Measurements from ENCODE around the gene DNAH7.

DNAH7 gene

DNA sequence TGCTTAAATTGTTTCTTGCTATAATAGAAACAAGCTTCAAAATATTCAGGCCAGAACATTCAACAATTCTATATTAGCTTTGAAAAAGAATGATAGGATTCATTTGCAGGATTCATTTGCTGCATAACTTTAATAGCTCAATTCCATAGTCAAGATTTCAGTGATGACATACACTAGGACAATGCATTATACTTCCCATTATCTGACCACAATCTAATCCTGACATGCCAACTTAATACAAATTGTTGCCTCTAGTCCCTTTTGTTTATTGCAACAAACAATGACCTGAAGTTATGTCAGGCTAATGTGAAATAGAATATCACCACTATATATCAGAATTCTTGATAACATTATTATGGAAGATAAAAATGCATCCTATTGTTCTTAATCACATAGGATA is 169.4 kb downstream of the DNAH7 start:
- FAIRE-seq, result no peak
- DNase-seq (ENCODE audit: insufficient read length), result no peak
- TF ChIP-seq POLR2AphosphoS5 (IDR thresholded peaks at IDR 0.05; ENCODE audit: low read depth, low read length) (no peak), TAF1 (IDR thresholded peaks at IDR 0.05; ENCODE audit: borderline replicate concordance, low read depth, low read length) (no peak), POLR2A (IDR thresholded peaks at IDR 0.05; ENCODE audit: low read depth, low read length) (no peak)

DNA sequence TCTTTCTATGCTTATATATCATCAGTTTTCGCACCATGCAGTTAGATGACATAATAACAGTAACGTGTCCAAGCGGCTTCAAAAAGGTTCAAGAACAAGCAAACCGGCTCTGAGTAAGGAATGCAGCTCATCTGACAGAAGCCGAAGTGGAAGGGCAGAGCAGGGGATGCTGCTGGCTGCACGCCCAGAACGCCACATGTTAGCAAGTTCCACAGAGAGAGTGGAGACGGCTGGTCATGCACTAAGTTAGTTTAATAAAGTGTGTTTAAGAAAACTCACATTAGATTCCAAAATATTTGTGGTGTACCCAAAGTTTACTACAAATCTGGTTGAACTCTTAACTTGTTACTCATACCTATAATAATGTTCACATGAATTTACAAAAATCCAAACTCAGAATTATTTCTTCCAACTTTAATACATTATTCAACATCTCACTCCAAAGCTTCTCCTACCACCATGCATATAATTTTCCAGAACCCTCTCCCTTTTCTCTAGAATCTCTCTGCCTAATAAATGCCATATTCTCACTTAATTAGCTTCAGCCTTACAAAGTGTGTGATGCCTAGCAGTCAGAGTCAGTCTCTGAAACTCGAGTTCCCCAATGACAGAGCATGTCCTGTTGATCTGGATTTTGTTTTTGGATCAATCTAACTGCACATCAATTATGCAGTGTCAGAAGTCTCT is 170.0 kb downstream of the DNAH7 start:
- no peak for FAIRE-seq
- TF ChIP-seq POLR2A (IDR thresholded peaks at IDR 0.05; ENCODE audit: low read depth, low read length) (no peak), POLR2AphosphoS5 (IDR thresholded peaks at IDR 0.05; ENCODE audit: low read depth, low read length) (no peak), TAF1 (IDR thresholded peaks at IDR 0.05; ENCODE audit: borderline replicate concordance, low read depth, low read length) (no peak)
- no peak for DNase-seq (ENCODE audit: insufficient read length)

DNA sequence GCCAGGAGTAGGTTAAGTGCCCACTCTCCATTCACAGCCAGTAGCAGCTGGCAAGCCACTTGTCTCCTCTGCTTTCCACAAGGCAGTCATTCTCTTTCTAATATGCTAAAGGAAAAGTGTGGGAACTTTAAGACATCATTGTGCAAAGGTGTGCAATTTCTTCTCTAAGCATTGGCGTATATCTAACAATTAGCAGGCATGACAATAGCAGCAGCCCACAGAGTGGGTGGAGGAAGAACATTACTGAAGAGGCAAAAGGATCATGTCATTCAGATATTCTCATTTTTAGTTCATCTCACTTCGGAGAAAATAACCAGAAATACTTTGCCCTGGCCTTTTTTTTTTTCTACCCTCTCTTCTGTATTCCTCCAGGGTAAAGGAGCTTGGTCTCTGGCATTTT is 177.6 kb downstream of the DNAH7 start:
- no peak for FAIRE-seq
- TF ChIP-seq POLR2A (IDR thresholded peaks at IDR 0.05; ENCODE audit: low read depth, low read length), result no peak
- no peak for TF ChIP-seq POLR2AphosphoS5 (IDR thresholded peaks at IDR 0.05; ENCODE audit: low read depth, low read length)
- TF ChIP-seq TAF1 (IDR thresholded peaks at IDR 0.05; ENCODE audit: borderline replicate concordance, low read depth, low read length), result no peak
- no peak for DNase-seq (ENCODE audit: insufficient read length)

DNA sequence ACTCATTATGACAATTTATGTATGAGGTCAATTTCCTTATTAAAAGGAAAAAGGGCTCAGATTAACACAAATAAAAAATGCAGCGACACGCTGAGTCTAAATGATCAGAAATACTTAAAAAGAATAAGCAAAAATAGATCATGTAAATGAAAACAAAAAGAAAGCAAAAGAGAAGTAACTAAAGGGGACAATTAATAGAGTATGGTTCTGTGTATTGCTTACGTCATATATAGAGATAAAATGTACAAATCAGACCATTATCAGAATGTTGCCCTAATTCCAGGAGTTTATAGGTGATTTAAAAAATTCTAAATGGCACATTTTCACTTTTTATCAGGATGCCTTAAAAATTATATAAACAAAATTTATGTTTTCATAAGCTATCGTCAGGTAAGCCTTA is 189.5 kb downstream of the DNAH7 start:
- TF ChIP-seq POLR2A (IDR thresholded peaks at IDR 0.05; ENCODE audit: low read depth, low read length), result no peak
- TF ChIP-seq TAF1 (IDR thresholded peaks at IDR 0.05; ENCODE audit: borderline replicate concordance, low read depth, low read length), result no peak
- TF ChIP-seq POLR2AphosphoS5 (IDR thresholded peaks at IDR 0.05; ENCODE audit: low read depth, low read length), result no peak
- no peak for DNase-seq (ENCODE audit: insufficient read length)
- no peak for FAIRE-seq

DNA sequence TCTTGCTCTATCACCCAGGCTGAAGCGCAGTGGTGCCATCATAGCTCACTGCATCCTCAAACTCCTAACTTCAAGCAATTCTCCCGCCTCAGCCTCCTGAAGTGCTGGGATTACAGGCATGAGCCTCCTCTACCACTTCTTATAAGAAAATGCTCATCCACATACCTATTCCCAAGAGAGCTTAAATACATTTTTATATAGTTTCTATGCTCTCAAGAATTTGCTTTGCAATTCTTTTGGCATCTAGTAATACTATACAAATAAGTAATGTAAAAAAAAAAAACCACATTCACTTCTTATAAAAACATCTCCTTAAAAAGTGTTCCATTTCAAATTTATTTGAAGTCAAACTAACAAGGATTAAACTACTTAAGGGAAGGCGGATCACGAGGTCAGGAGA is 197.3 kb downstream of the DNAH7 start:
- TF ChIP-seq POLR2AphosphoS5 (IDR thresholded peaks at IDR 0.05; ENCODE audit: low read depth, low read length) (no peak), POLR2A (IDR thresholded peaks at IDR 0.05; ENCODE audit: low read depth, low read length) (no peak), TAF1 (IDR thresholded peaks at IDR 0.05; ENCODE audit: borderline replicate concordance, low read depth, low read length) (no peak)
- FAIRE-seq (no peak), DNase-seq (ENCODE audit: insufficient read length) (no peak)

DNA sequence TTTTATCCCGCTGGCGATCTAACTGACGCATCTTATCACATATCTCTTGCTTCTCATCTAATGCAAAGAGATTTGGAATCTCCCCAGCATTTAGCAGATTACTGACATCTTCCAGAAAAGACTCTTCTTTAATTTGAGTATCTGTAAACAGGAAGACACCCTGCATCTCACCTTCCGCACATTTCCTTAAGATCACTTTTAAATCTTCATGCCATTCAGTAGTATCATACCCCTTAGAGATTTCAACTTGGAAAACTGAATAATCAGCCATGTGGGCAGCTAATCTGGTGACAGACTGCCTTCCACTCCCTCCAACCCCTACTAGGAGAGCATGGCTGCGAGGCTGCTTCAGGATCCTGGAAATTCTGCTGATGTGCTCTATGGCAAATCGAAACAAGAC is 204.3 kb downstream of the DNAH7 start:
- no peak for DNase-seq (ENCODE audit: insufficient read length)
- TF ChIP-seq POLR2AphosphoS5 (IDR thresholded peaks at IDR 0.05; ENCODE audit: low read depth, low read length), result no peak
- TF ChIP-seq POLR2A (IDR thresholded peaks at IDR 0.05; ENCODE audit: low read depth, low read length), result no peak
- no peak for TF ChIP-seq TAF1 (IDR thresholded peaks at IDR 0.05; ENCODE audit: borderline replicate concordance, low read depth, low read length)
- FAIRE-seq, result no peak

DNA sequence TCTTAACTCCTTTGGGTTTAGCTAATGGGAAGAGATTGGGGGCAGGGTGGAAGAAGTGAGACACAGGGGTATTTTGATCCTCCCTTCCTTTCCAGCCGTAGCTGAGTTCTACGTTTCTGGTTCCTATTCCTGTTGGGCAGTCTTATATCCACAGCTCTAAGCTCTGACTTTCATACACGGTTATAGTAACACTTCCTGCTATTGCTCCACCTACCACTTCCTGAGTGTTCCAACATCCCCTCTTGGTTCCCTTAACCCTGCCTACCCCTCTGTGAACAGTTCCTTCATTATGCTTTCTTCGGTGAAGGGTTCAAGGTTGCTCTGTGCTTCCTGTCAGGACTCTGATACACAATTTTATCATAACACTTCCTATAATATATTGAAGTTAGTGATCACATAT is 205.1 kb downstream of the DNAH7 start:
- no peak for FAIRE-seq
- TF ChIP-seq POLR2A (IDR thresholded peaks at IDR 0.05; ENCODE audit: low read depth, low read length), result no peak
- no peak for TF ChIP-seq TAF1 (IDR thresholded peaks at IDR 0.05; ENCODE audit: borderline replicate concordance, low read depth, low read length)
- no peak for TF ChIP-seq POLR2AphosphoS5 (IDR thresholded peaks at IDR 0.05; ENCODE audit: low read depth, low read length)
- DNase-seq (ENCODE audit: insufficient read length), result no peak

DNA sequence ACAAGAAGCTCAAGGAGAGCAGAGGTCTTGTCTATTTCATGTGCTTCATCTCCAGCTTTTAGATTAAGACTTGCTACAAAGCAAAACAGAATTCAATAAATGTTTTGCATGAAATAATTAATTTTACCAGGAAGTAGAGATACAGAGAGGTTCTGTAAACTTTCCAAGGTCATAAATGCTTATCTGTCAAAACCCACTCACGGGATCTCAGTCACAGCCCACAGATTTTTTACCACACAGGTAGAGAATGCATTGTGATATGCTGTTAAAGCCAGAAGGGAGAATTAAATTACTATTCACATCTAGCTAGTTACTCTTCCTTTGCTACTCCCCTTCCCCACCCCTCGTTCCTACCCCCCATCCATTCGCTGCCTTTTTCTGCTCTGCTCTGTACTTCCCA is 205.5 kb downstream of the DNAH7 start:
- TF ChIP-seq TAF1 (IDR thresholded peaks at IDR 0.05; ENCODE audit: borderline replicate concordance, low read depth, low read length) (no peak), POLR2AphosphoS5 (IDR thresholded peaks at IDR 0.05; ENCODE audit: low read depth, low read length) (no peak), POLR2A (IDR thresholded peaks at IDR 0.05; ENCODE audit: low read depth, low read length) (no peak)
- DNase-seq (ENCODE audit: insufficient read length), result no peak
- FAIRE-seq, result no peak

DNA sequence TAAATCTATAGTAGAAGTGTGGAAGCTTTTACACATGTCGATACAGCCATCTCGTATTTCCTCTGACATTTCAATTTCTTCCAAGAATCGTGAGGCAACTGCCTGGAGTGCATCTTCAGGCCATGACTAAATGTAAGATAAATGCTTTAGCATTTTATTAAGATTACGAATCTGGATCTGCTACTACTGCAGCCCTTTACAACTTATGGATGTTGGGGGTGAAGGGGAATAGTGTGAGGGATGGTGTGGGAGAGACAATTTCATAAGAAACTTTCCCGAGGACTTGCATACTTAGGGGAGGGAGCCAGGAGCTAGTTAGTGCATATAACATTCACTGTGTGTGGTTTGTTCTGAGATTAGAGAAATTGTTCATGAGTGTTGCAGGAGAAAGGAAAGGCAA is 206.8 kb downstream of the DNAH7 start:
- TF ChIP-seq TAF1 (IDR thresholded peaks at IDR 0.05; ENCODE audit: borderline replicate concordance, low read depth, low read length), result no peak
- no peak for TF ChIP-seq POLR2AphosphoS5 (IDR thresholded peaks at IDR 0.05; ENCODE audit: low read depth, low read length)
- TF ChIP-seq POLR2A (IDR thresholded peaks at IDR 0.05; ENCODE audit: low read depth, low read length), result no peak
- DNase-seq (ENCODE audit: insufficient read length) (no peak), FAIRE-seq (no peak)

DNA sequence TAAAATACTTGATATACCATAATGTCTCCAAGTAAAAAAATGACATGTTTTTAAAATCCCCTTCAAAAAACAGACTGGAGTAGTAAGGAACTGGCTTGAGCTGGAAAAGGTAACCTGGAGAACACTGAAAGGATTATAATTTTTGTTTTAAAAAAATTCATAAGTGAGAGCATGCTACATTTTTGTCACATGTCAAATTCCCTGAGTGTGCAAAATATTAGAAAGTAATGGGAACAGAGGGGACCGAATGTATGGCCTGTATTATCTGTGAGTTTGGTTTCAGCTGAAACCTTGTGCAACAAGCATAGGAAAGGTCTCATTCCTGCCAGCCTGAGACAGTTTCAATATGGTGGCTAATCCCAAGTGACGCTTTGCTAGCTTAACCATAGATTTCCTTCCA is 209.1 kb downstream of the DNAH7 start:
- no peak for DNase-seq (ENCODE audit: insufficient read length)
- TF ChIP-seq TAF1 (IDR thresholded peaks at IDR 0.05; ENCODE audit: borderline replicate concordance, low read depth, low read length) (no peak), POLR2AphosphoS5 (IDR thresholded peaks at IDR 0.05; ENCODE audit: low read depth, low read length) (no peak), POLR2A (IDR thresholded peaks at IDR 0.05; ENCODE audit: low read depth, low read length) (no peak)
- no peak for FAIRE-seq

DNA sequence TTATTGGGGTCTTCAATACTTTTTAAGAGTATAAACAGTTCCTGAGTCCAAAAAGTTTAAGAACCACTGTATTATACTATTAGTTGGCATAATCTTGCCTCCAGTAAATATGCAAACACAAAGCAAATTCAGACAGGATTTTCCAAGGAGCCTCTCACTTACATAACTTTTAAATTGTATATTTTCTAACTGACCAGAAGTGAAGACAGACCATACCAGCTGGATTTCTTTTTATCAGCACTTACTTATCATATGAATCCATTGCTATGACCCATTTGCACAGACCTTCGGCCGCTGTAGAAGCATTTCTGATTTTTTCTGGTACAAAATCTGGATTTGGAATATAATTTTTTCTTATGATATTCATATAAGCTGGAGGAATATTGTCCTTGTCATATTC is 211.5 kb downstream of the DNAH7 start:
- FAIRE-seq (no peak), DNase-seq (ENCODE audit: insufficient read length) (no peak)
- TF ChIP-seq TAF1 (IDR thresholded peaks at IDR 0.05; ENCODE audit: borderline replicate concordance, low read depth, low read length), result no peak
- TF ChIP-seq POLR2AphosphoS5 (IDR thresholded peaks at IDR 0.05; ENCODE audit: low read depth, low read length), result no peak
- TF ChIP-seq POLR2A (IDR thresholded peaks at IDR 0.05; ENCODE audit: low read depth, low read length), result no peak

DNA sequence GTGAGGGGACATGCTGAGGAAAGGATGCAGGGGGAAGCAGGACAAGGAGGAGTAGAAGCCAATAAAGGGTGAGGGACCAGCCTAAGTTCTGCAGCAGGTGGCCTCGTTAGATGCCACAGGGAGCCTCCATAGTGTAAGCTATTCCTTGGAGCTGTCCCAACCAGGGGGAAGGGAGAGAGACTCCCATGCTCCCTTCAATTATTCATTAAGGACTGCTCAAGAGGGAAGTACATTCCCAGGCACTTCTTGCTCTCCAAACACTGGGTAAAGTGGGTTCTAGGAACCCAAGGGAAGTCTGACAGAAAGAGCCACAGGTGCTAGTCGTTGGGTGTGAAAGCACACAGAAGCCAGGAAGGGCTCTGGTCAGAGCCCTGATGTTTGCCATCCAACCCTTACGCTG is 217.9 kb downstream of the DNAH7 start:
- TF ChIP-seq POLR2A (IDR thresholded peaks at IDR 0.05; ENCODE audit: low read depth, low read length), result no peak
- FAIRE-seq (no peak), DNase-seq (ENCODE audit: insufficient read length) (no peak)

All from GM12892 (cell line).